Endothelial cell of umbilical vein (primary cell): ENCODE measurements around the gene CLDN12. TPM values are rescaled to one million over a fixed set of nuclear protein-coding genes. Genes with fewer than 3 reads are reported as not detected.

Experiments used
- BruUV-seq: library from RNA; stranded (reverse); fragments of 400-500 nt; replicated peaks from 2 replicates; lab custom pipeline; 2021; lab: Mats Ljungman, UMichigan
- CTCF ChIA-PET: fragments of 300-600, 350-600 bp; sonication (Branson Sonifier 250); formaldehyde crosslinking; loops from one replicate; lab custom pipeline; 2021; ENCODE audit warnings: antibody characterized with exemption, inconsistent platforms; lab: Charles Lee
- POLR2A ChIA-PET: fragments of 300-600, 350-600 bp; sonication (Branson Sonifier 250); formaldehyde crosslinking; loops from one replicate; lab custom pipeline; 2021; ENCODE audit warnings: antibody characterized with exemption, inconsistent platforms; lab: Charles Lee
- DNase-seq: peaks from one replicate; pipeline ENCODE4 v3.0.0-alpha.2; 2011; ENCODE audit warnings: low read depth, low spot score
- FAIRE-seq: peaks from 2 replicates; lab custom pipeline; 2011; peaks lifted over from hg19 to GRCh38; lab: Jason Lieb, UNC
- H2AFZ ChIP-seq: 2 replicates; pipeline ENCODE4 v1.6.0; 2012; ENCODE audit warnings: low read depth, low read length, control low read depth, inconsistent platforms
- H3K27ac ChIP-seq: 2 replicates; pipeline ENCODE4 v1.5.1; 2011; ENCODE audit warnings: low read depth, mild to moderate bottlenecking, control low read depth, low read length, moderate library complexity; ENCODE audit not compliant: insufficient read depth
- H3K27me3 ChIP-seq, 2 experiments: 2 replicates each; pipeline versions ENCODE4 v1.6.0 to v1.6.1; 2011; ENCODE audit warnings: low read length in 2 of 2, mixed read lengths in 1 of 2; ENCODE audit not compliant: control insufficient read depth in 2 of 2, insufficient read depth in 2 of 2
- H3K36me3 ChIP-seq, 2 experiments: 2 replicates in 1 of 2; 3 replicates in 1 of 2; pipeline ENCODE4 v1.5.1; 2011; ENCODE audit warnings: low read length in 2 of 2, mild to moderate bottlenecking in 1 of 2, moderate library complexity in 1 of 2; ENCODE audit not compliant: control insufficient read depth in 2 of 2, insufficient read depth in 2 of 2; ENCODE audit errors: extremely low read depth in 1 of 2
- H3K4me1 ChIP-seq: 3 replicates; pipeline ENCODE4 v1.5.1; 2011; ENCODE audit warnings: mild to moderate bottlenecking, low read length; ENCODE audit not compliant: control insufficient read depth, insufficient read depth; ENCODE audit errors: extremely low read depth
- H3K4me2 ChIP-seq: 2 replicates; pipeline ENCODE4 v1.6.1; 2011; ENCODE audit warnings: low read length, control low read depth, mixed read lengths; ENCODE audit not compliant: insufficient read depth
- H3K4me3 ChIP-seq, 3 experiments: fragments of 200-600 bp in 1 of 3; sonication (generic), shearing (Covaris generic) in 1 of 3; replicated peaks in 1 of 3; 2 replicates each; pipeline ENCODE4 v1.5.1; 2011 to 2016; ENCODE audit warnings: control low read depth in 3 of 3, low read length in 3 of 3, mild to moderate bottlenecking in 2 of 3, inconsistent platforms in 1 of 3, low read depth in 1 of 3, moderate library complexity in 1 of 3; ENCODE audit not compliant: insufficient read depth in 1 of 3
- H3K79me2 ChIP-seq: 2 replicates; pipeline ENCODE4 v1.6.0; 2012; ENCODE audit warnings: low read length, inconsistent platforms; ENCODE audit not compliant: control insufficient read depth, insufficient read depth
- H3K9ac ChIP-seq: replicated peaks from 2 replicates; pipeline ENCODE3; 2011; ENCODE audit warnings: low read length, control low read depth; ENCODE audit not compliant: insufficient read depth; ENCODE audit errors: extremely low read depth
- H3K9me1 ChIP-seq: replicated peaks from 3 replicates; pipeline ENCODE4 v1.6.0; 2011; ENCODE audit warnings: mild to moderate bottlenecking, low read length; ENCODE audit not compliant: control insufficient read depth, insufficient read depth; ENCODE audit errors: extremely low read depth
- H3K9me3 ChIP-seq: replicated peaks from 2 replicates; pipeline ENCODE4 v1.5.1; 2012; ENCODE audit warnings: low read length, inconsistent platforms; ENCODE audit not compliant: control insufficient read depth, insufficient read depth
- H4K20me1 ChIP-seq: replicated peaks from 2 replicates; pipeline ENCODE3; 2011; ENCODE audit warnings: mild to moderate bottlenecking, low read length; ENCODE audit not compliant: control insufficient read depth, insufficient read depth; ENCODE audit errors: extremely low read depth
- EZH2 ChIP-seq: IDR thresholded peaks from 2 replicates; pipeline ENCODE4 v1.6.1; 2012; ENCODE audit warnings: borderline replicate concordance, low read depth, mild to moderate bottlenecking, moderate library complexity, low read length, inconsistent platforms; ENCODE audit not compliant: severe bottlenecking
- FOS ChIP-seq: IDR thresholded peaks from 2 replicates; pipeline ENCODE4 v1.6.1; 2011; ENCODE audit warnings: mild to moderate bottlenecking, low read length, moderate library complexity, borderline replicate concordance; ENCODE audit not compliant: insufficient read depth
- GATA2 ChIP-seq: IDR thresholded peaks from 2 replicates; pipeline ENCODE4 v1.7.0; 2011; ENCODE audit warnings: low read depth, mild to moderate bottlenecking, moderate library complexity, mixed read lengths, low read length; ENCODE audit not compliant: insufficient read length, insufficient read depth
- JUN ChIP-seq: IDR thresholded peaks from 2 replicates; pipeline ENCODE4 v1.6.1; 2011; ENCODE audit warnings: borderline replicate concordance, low read depth; ENCODE audit not compliant: insufficient read length, insufficient read depth
- MYC ChIP-seq: IDR thresholded peaks from one replicate; pipeline ENCODE4 v1.6.1; 2011; ENCODE audit warnings: mild to moderate bottlenecking, low read depth, low read length
- POLR2A ChIP-seq: IDR thresholded peaks from 2 replicates; pipeline ENCODE4 v1.6.1; 2012; ENCODE audit warnings: low read depth, mild to moderate bottlenecking, control low read depth, low read length
- POLR2AphosphoS5 ChIP-seq: IDR thresholded peaks from 2 replicates; pipeline ENCODE4 v1.6.1; 2012; ENCODE audit warnings: low read depth, mild to moderate bottlenecking, control low read depth, low read length, moderate library complexity; ENCODE audit not compliant: insufficient read depth
- dilution Hi-C: fragments of 300-500 bp; cut with MboI; formaldehyde crosslinking; loops from one replicate; pipeline ENCODE4 v1.15.0; 2019; ENCODE audit warnings: low sequenced_read_pairs; ENCODE audit not compliant: extremely low pct_ligation_motif_present
- intact Hi-C: fragments of 100-400 bp; cut with micrococcal nuclease; formaldehyde crosslinking; loops from one replicate; pipeline ENCODE4 v1.10.0; 2022
- polyA plus RNA-seq, 4 experiments: library from polyadenylated mRNA; depleted of rRNA in 3 of 4; stranded (reverse) in 3 of 4; unstranded in 1 of 4; fragments of >200 nt; gene quantifications; 2 replicates each; pipeline versions ENCODE4 v1.2.1 to v1.2.3, GENCODE V29; 2011 to 2012; ENCODE audit warnings: missing spikeins in 1 of 4
- total RNA-seq: library from RNA; stranded (reverse); gene quantifications from 2 replicates; pipeline ENCODE4 v1.2.3, GENCODE V29; 2021
- TF ChIP-seq, protein P1 (sequence below): IDR thresholded peaks from 2 replicates; pipeline ENCODE4 v1.6.1; 2011; ENCODE audit not compliant: insufficient read depth, insufficient read length
- TF ChIP-seq, protein P2 (sequence below), 2 donors: IDR thresholded peaks; 1 replicate in 1 of 2; 2 replicates in 1 of 2; pipeline ENCODE4 v1.5.1; 2011; ENCODE audit warnings: low read length in 2 of 2, mild to moderate bottlenecking in 2 of 2, moderate library complexity in 2 of 2, control low read depth in 1 of 2, inconsistent platforms in 1 of 2, low read depth in 1 of 2; ENCODE audit not compliant: insufficient read depth in 1 of 2; ENCODE audit errors: extremely low read depth in 1 of 2

Gene CLDN12
- total and polyA plus RNA-seq, 2 donors (not counting 3 experiments of a cell fraction or from before 2014, with no cell fraction given): 6.1 to 22.7 TPM

DNA sequence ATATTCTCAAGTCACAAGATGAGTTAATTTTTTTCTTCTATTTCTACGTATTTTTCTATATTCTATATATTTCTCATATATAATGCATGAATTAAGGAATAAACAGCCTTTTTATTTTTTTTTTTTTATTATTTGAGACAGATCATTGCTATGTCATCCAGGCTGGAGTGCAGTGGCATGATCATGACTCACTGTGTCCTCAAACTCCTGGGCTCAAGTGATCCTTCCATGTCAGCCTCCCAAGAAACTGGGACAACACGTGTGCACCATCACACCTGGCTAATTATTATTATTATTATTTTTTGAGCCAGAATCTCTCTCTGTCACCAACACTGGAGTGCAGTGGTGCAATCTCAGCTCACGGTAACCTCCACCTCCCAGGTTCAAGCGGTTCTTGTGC lies 1.5 kb downstream of the CLDN12 start:
- Histone ChIP-seq H2AFZ (no peak overlapping the region), H3K4me3 (no peak overlapping the region), H3K27ac (no peak overlapping the region), H3K9me1 (no peaks in the 10 kb centered on the region), H3K9me3 (no peaks in the 10 kb centered on the region), H4K20me1 (no peaks in the 10 kb centered on the region), H3K27me3 (peaks cover 12 to 14% of the 10 kb centered on the region in 2 experiments), H3K9ac (no peak overlapping the region), H3K36me3 (no peaks in the 10 kb centered on the region), H3K4me1 (peaks cover 6% of the 10 kb centered on the region), H3K79me2 (no peaks in the 10 kb centered on the region), H3K4me2 (no peak overlapping the region)
- dilution Hi-C loops: no loop called here
- intact Hi-C loops: no loop called here
- no peak for FAIRE-seq
- no peak for DNase-seq
- no TSS peak for BruUV-seq
- TF ChIP-seq EZH2 (no peak), FOS (no peak), JUN (no peak), MYC (no peak), POLR2AphosphoS5 (no peak), POLR2A (no peak)
- TF ChIP-seq, protein P1, sequence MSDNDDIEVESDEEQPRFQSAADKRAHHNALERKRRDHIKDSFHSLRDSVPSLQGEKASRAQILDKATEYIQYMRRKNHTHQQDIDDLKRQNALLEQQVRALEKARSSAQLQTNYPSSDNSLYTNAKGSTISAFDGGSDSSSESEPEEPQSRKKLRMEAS: no peak
- ChIA-PET CTCF (no interaction called here), POLR2A (no interaction called here)

DNA sequence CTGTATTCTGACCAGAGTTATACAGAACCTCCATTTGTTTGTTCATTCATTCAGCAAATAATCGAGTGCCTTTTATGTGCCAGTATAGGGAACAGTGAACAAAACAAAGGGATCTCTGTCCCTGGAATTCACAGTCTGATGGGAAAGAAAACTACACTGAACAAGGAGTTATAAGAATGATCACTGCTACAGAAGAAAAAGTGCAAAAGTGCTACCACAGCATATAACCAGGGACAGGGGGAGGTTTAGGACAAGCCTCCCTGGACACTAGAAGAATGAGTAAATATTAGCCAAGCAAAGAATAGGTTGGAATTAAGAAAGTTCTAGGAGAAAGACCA lies 4.2 kb downstream of the CLDN12 start:
- dilution Hi-C loops: no loop called here
- FAIRE-seq (no peak), DNase-seq (no peak)
- H3K27me3 ChIP-seq: peaks cover 0 to 16% of the 10 kb centered on the region in 2 experiments
- peaks cover 15% of the 10 kb centered on the region for H3K4me1 ChIP-seq
- H2AFZ ChIP-seq: no peak overlapping the region
- TF ChIP-seq POLR2AphosphoS5 (no peak), MYC (no peak), POLR2A (no peak), FOS (no peak), GATA2 (no peak), JUN (no peak), EZH2 (no peak)
- TF ChIP-seq, protein P1: no peak
- TF ChIP-seq, protein P2, sequence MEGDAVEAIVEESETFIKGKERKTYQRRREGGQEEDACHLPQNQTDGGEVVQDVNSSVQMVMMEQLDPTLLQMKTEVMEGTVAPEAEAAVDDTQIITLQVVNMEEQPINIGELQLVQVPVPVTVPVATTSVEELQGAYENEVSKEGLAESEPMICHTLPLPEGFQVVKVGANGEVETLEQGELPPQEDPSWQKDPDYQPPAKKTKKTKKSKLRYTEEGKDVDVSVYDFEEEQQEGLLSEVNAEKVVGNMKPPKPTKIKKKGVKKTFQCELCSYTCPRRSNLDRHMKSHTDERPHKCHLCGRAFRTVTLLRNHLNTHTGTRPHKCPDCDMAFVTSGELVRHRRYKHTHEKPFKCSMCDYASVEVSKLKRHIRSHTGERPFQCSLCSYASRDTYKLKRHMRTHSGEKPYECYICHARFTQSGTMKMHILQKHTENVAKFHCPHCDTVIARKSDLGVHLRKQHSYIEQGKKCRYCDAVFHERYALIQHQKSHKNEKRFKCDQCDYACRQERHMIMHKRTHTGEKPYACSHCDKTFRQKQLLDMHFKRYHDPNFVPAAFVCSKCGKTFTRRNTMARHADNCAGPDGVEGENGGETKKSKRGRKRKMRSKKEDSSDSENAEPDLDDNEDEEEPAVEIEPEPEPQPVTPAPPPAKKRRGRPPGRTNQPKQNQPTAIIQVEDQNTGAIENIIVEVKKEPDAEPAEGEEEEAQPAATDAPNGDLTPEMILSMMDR (IDR thresholded peaks at IDR 0.05; ENCODE audit: extremely low read depth in 1 of 2, insufficient read depth in 1 of 2, low read depth in 1 of 2, low read length in 2 of 2): no peak
- peaks cover 6% of the 10 kb centered on the region for H4K20me1 ChIP-seq
- BruUV-seq: no TSS peak
- H3K36me3 ChIP-seq: no peaks in the 10 kb centered on the region
- intact Hi-C loops: no loop called here
- H3K27ac ChIP-seq: no peak overlapping the region
- no peak overlapping the region for H3K9ac ChIP-seq
- H3K4me3 ChIP-seq: no peak overlapping the region
- POLR2A ChIA-PET: no interaction called here
- no peak overlapping the region for H3K4me2 ChIP-seq
- CTCF ChIA-PET: interaction anchor here (2.3 kb wide), 1 partner anchor 95 kb away, joined by 10 read pairs; no protein-coding TSS in a partner anchor
- H3K9me1 ChIP-seq: no peaks in the 10 kb centered on the region
- no peaks in the 10 kb centered on the region for H3K79me2 ChIP-seq
- H3K9me3 ChIP-seq: no peaks in the 10 kb centered on the region
